HEK293 (cell line): ENCODE results near the gene NEUROG2.
A peak's percentile ranks its signal among the peaks of the same experiment; 100 is the strongest.

Source experiments
- BCL11A ChIP-seq: fragments of 450-650 bp; formaldehyde crosslinking; IDR thresholded peaks from 2 replicates; pipeline ENCODE4 v1.5.1; 2016; ENCODE audit warnings: low read depth, missing biosample characterization, missing genetic modification characterization
- GFI1B ChIP-seq: fragments of 450-650 bp; formaldehyde crosslinking; IDR thresholded peaks from 2 replicates; pipeline ENCODE4 v1.5.1; 2016; ENCODE audit warnings: missing biosample characterization, missing genetic modification characterization
- GLI4 ChIP-seq: fragments of 450-650 bp; formaldehyde crosslinking; IDR thresholded peaks from 2 replicates; pipeline ENCODE4 v1.5.1; 2016; ENCODE audit warnings: missing biosample characterization, missing genetic modification characterization
- IKZF3 ChIP-seq: fragments of 450-650 bp; IDR thresholded peaks from 2 replicates; pipeline ENCODE4 v1.5.0; 2018; ENCODE audit warnings: missing biosample characterization, mild to moderate bottlenecking, missing genetic modification characterization, moderate library complexity
- SP7 ChIP-seq: fragments of 450-650 bp; formaldehyde crosslinking; IDR thresholded peaks from 2 replicates; pipeline ENCODE4 v1.5.1; 2016; ENCODE audit warnings: missing biosample characterization, missing genetic modification characterization
- TSHZ1 ChIP-seq: fragments of 450-650 bp; formaldehyde crosslinking; IDR thresholded peaks from 2 replicates; pipeline ENCODE4 v1.5.1; 2016; ENCODE audit warnings: missing biosample characterization, missing genetic modification characterization, borderline replicate concordance
- YY2 ChIP-seq: fragments of 450-650 bp; formaldehyde crosslinking; IDR thresholded peaks from 2 replicates; pipeline ENCODE4 v1.5.1; 2016; ENCODE audit warnings: missing biosample characterization, missing genetic modification characterization
- ZBTB20 ChIP-seq: fragments of 450-650 bp; formaldehyde crosslinking; IDR thresholded peaks from 2 replicates; pipeline ENCODE4 v1.5.1; 2016; ENCODE audit warnings: missing biosample characterization, missing genetic modification characterization
- ZFP3 ChIP-seq: fragments of 450-650 bp; formaldehyde crosslinking; IDR thresholded peaks from 2 replicates; pipeline ENCODE4 v1.5.1; 2016; ENCODE audit warnings: low read depth, missing biosample characterization, missing genetic modification characterization
- ZIC2 ChIP-seq: fragments of 450-650 bp; formaldehyde crosslinking; IDR thresholded peaks from 2 replicates; pipeline ENCODE4 v1.5.1; 2016; ENCODE audit warnings: missing biosample characterization, missing genetic modification characterization
- ZNF121 ChIP-seq: fragments of 450-650 bp; formaldehyde crosslinking; IDR thresholded peaks from 2 replicates; pipeline ENCODE4 v1.5.1; 2016; ENCODE audit warnings: missing biosample characterization, missing genetic modification characterization
- ZNF211 ChIP-seq: fragments of 450-650 bp; formaldehyde crosslinking; IDR thresholded peaks from 2 replicates; pipeline ENCODE4 v1.5.1; 2016; ENCODE audit warnings: low read depth, missing biosample characterization, missing genetic modification characterization
- ZNF248 ChIP-seq: fragments of 450-650 bp; formaldehyde crosslinking; IDR thresholded peaks from 2 replicates; pipeline ENCODE4 v1.5.1; 2017; ENCODE audit warnings: missing biosample characterization, missing genetic modification characterization
- ZNF302 ChIP-seq: fragments of 450-650 bp; formaldehyde crosslinking; IDR thresholded peaks from 2 replicates; pipeline ENCODE4 v1.5.1; 2016; ENCODE audit warnings: missing biosample characterization, missing genetic modification characterization, low read depth
- ZNF366 ChIP-seq: fragments of 450-650 bp; formaldehyde crosslinking; conservative IDR thresholded peaks from 2 replicates; pipeline ENCODE4 v1.5.1; 2016; ENCODE audit warnings: missing biosample characterization, missing genetic modification characterization
- ZNF549 ChIP-seq: fragments of 450-650 bp; IDR thresholded peaks from 2 replicates; pipeline ENCODE4 v1.5.1; 2018; ENCODE audit warnings: missing biosample characterization, missing genetic modification characterization, mild to moderate bottlenecking, inconsistent platforms, moderate library complexity
- ZNF555 ChIP-seq: fragments of 450-650 bp; formaldehyde crosslinking; conservative IDR thresholded peaks from 2 replicates; pipeline ENCODE4 v1.5.1; 2017; ENCODE audit warnings: missing biosample characterization, mild to moderate bottlenecking, missing genetic modification characterization, inconsistent platforms
- ZNF561 ChIP-seq: fragments of 450-650 bp; IDR thresholded peaks from 2 replicates; pipeline ENCODE4 v1.5.1; 2018; ENCODE audit warnings: missing biosample characterization, missing genetic modification characterization, borderline replicate concordance
- ZNF580 ChIP-seq: fragments of 450-650 bp; formaldehyde crosslinking; IDR thresholded peaks from 2 replicates; pipeline ENCODE4 v1.5.1; 2016; ENCODE audit warnings: missing biosample characterization, missing genetic modification characterization
- ZNF596 ChIP-seq: fragments of 450-650 bp; IDR thresholded peaks from 2 replicates; pipeline ENCODE4 v1.5.0; 2018; ENCODE audit warnings: missing biosample characterization, mild to moderate bottlenecking, missing genetic modification characterization, moderate library complexity
- ZNF660 ChIP-seq: fragments of 450-650 bp; IDR thresholded peaks from 2 replicates; pipeline ENCODE4 v1.5.1; 2018; ENCODE audit warnings: missing biosample characterization, mild to moderate bottlenecking, missing genetic modification characterization
- ZNF670 ChIP-seq: fragments of 450-650 bp; formaldehyde crosslinking; IDR thresholded peaks from 2 replicates; pipeline ENCODE4 v1.5.1; 2016; ENCODE audit warnings: missing biosample characterization, missing genetic modification characterization, low read depth
- ZNF785 ChIP-seq: fragments of 450-650 bp; formaldehyde crosslinking; IDR thresholded peaks from 2 replicates; pipeline ENCODE4 v1.5.1; 2016; ENCODE audit warnings: missing biosample characterization, missing genetic modification characterization
- ZNF792 ChIP-seq: fragments of 450-650 bp; formaldehyde crosslinking; IDR thresholded peaks from 2 replicates; pipeline ENCODE4 v1.5.1; 2016; ENCODE audit warnings: missing biosample characterization, missing genetic modification characterization
- TF ChIP-seq, protein P1 (sequence below): fragments of 450-650 bp; IDR thresholded peaks from 2 replicates; pipeline ENCODE4 v1.5.1; 2018; ENCODE audit warnings: missing biosample characterization, mild to moderate bottlenecking, missing genetic modification characterization
- TF ChIP-seq, protein P2 (sequence below): fragments of 450-650 bp; formaldehyde crosslinking; IDR thresholded peaks from 2 replicates; pipeline ENCODE4 v1.5.1; 2017; ENCODE audit warnings: missing biosample characterization, missing genetic modification characterization
- TF ChIP-seq, protein P3 (sequence below): IDR thresholded peaks from 2 replicates; pipeline ENCODE4 v1.6.1; 2011; ENCODE audit warnings: mild to moderate bottlenecking, low read depth, low read length, borderline replicate concordance
- TF ChIP-seq, protein P4 (sequence below): fragments of 450-650 bp; formaldehyde crosslinking; optimal IDR thresholded peaks from 2 replicates; pipeline ENCODE3; 2016; ENCODE audit warnings: missing biosample characterization, mild to moderate bottlenecking, missing genetic modification characterization

NEUROG2 gene

GRCh38 chr4:112515198-112516065 lies 548 bp downstream of the NEUROG2 start (continued):
- TF ChIP-seq ZNF596 (tag by site-specific recombination) (no peak), ZFP3 (tag by site-specific recombination) (no peak), BCL11A (no peak), ZNF366 (tag by site-specific recombination) (peak; percentile 26; the same call in 1 of the 2 replicates), YY2 (tag by site-specific recombination) (no peak), ZIC2 (peak; percentile 93), ZNF580 (tag by site-specific recombination) (no peak), ZBTB20 (tag by site-specific recombination) (peak; percentile 44; the same call in 1 of the 2 replicates), ZNF549 (tag by site-specific recombination) (no peak), ZNF792 (tag by site-specific recombination) (no peak), ZNF248 (tag by site-specific recombination) (no peak), ZNF211 (tag by site-specific recombination) (no peak), ZNF555 (tag by site-specific recombination) (no peak), ZNF121 (tag by site-specific recombination) (no peak), TSHZ1 (no peak), ZNF785 (tag by site-specific recombination) (no peak), IKZF3 (0 out of 2 replicates have a peak, but pooled peaks have one; percentile 10), ZNF660 (tag by site-specific recombination) (peak; percentile 22; the same call in 1 of the 2 replicates), GFI1B (tag by site-specific recombination) (no peak), ZNF561 (tag by site-specific recombination) (no peak), SP7 (0 out of 2 replicates have a peak, but pooled peaks have one; percentile 18), ZNF670 (tag by site-specific recombination) (no peak), ZNF302 (tag by site-specific recombination) (no peak), GLI4 (tag by site-specific recombination) (no peak)
- TF ChIP-seq, protein P1, sequence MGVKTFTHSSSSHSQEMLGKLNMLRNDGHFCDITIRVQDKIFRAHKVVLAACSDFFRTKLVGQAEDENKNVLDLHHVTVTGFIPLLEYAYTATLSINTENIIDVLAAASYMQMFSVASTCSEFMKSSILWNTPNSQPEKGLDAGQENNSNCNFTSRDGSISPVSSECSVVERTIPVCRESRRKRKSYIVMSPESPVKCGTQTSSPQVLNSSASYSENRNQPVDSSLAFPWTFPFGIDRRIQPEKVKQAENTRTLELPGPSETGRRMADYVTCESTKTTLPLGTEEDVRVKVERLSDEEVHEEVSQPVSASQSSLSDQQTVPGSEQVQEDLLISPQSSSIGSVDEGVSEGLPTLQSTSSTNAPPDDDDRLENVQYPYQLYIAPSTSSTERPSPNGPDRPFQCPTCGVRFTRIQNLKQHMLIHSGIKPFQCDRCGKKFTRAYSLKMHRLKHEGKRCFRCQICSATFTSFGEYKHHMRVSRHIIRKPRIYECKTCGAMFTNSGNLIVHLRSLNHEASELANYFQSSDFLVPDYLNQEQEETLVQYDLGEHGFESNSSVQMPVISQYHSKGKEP (tag by site-specific recombination): no peak
- TF ChIP-seq, protein P2, sequence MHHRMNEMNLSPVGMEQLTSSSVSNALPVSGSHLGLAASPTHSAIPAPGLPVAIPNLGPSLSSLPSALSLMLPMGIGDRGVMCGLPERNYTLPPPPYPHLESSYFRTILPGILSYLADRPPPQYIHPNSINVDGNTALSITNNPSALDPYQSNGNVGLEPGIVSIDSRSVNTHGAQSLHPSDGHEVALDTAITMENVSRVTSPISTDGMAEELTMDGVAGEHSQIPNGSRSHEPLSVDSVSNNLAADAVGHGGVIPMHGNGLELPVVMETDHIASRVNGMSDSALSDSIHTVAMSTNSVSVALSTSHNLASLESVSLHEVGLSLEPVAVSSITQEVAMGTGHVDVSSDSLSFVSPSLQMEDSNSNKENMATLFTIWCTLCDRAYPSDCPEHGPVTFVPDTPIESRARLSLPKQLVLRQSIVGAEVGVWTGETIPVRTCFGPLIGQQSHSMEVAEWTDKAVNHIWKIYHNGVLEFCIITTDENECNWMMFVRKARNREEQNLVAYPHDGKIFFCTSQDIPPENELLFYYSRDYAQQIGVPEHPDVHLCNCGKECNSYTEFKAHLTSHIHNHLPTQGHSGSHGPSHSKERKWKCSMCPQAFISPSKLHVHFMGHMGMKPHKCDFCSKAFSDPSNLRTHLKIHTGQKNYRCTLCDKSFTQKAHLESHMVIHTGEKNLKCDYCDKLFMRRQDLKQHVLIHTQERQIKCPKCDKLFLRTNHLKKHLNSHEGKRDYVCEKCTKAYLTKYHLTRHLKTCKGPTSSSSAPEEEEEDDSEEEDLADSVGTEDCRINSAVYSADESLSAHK (tag by site-specific recombination): no peak; the same call in 1 of the 2 replicates
- TF ChIP-seq, protein P3, sequence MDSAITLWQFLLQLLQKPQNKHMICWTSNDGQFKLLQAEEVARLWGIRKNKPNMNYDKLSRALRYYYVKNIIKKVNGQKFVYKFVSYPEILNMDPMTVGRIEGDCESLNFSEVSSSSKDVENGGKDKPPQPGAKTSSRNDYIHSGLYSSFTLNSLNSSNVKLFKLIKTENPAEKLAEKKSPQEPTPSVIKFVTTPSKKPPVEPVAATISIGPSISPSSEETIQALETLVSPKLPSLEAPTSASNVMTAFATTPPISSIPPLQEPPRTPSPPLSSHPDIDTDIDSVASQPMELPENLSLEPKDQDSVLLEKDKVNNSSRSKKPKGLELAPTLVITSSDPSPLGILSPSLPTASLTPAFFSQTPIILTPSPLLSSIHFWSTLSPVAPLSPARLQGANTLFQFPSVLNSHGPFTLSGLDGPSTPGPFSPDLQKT: no peak
- TF ChIP-seq, protein P4, sequence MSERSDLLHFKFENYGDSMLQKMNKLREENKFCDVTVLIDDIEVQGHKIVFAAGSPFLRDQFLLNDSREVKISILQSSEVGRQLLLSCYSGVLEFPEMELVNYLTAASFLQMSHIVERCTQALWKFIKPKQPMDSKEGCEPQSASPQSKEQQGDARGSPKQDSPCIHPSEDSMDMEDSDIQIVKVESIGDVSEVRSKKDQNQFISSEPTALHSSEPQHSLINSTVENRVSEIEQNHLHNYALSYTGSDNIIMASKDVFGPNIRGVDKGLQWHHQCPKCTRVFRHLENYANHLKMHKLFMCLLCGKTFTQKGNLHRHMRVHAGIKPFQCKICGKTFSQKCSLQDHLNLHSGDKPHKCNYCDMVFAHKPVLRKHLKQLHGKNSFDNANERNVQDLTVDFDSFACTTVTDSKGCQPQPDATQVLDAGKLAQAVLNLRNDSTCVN (tag by site-specific recombination): peak; percentile 92
